Caco-2 (cell line): ENCODE results near the gene JMJD6. TPM values are rescaled to one million over a fixed set of nuclear protein-coding genes. Genes with fewer than 3 reads are reported as not detected.
"Not testable (repeated sequence)": the region's sequence is repeated elsewhere in the genome, so short reads cannot be mapped to it uniquely, and the experiment has no call there.

ENCODE experiments used
- BruUV-seq: library from RNA; stranded (reverse); fragments of 400-500 nt; replicated peaks from 2 replicates; lab custom pipeline; 2021; lab: Mats Ljungman, UMichigan
- CTCF ChIA-PET: fragments of 300-600 bp; sonication (Branson Sonifier 250); formaldehyde crosslinking; loops from one replicate; lab custom pipeline; 2022; ENCODE audit warnings: antibody characterized with exemption; lab: Charles Lee
- POLR2A ChIA-PET: fragments of 300-600 bp; sonication (Branson Sonifier 250); formaldehyde crosslinking; loops from one replicate; lab custom pipeline; 2022; ENCODE audit warnings: antibody characterized with exemption; lab: Charles Lee
- DNase-seq, 2 experiments: peaks; one replicate each; pipeline versions ENCODE4 v3.0.0 to v3.0.0-alpha.2; 2020 to 2022
- H3K27me3 ChIP-seq: replicated peaks from 2 replicates; pipeline ENCODE4 v1.6.0; 2011; ENCODE audit warnings: low read length; ENCODE audit not compliant: control insufficient read depth, insufficient read depth
- H3K36me3 ChIP-seq: 2 replicates; pipeline ENCODE4 v1.5.1; 2011; ENCODE audit warnings: low read length; ENCODE audit not compliant: control insufficient read depth, insufficient read depth
- H3K4me1 ChIP-seq: fragments of 250-450 bp; sonication (Bioruptor Pico); 2 replicates; pipeline ENCODE4 v1.5.1; 2020; ENCODE audit warnings: mild to moderate bottlenecking
- H3K4me3 ChIP-seq: 2 replicates; pipeline ENCODE4 v1.5.1; 2011; ENCODE audit warnings: low read depth, mild to moderate bottlenecking, control low read depth, low read length
- H3K9me3 ChIP-seq: fragments of 250-450 bp; sonication (Bioruptor Pico); 2 replicates; pipeline ENCODE4 v1.5.1; 2020; ENCODE audit warnings: mild to moderate bottlenecking, moderate library complexity
- H3K27ac Mint-ChIP-seq: one replicate; pipeline ENCODE4 v1.8.0; 2022; ENCODE audit warnings: mixed read lengths; ENCODE audit not compliant: unreplicated experiment
- H3K27me3 Mint-ChIP-seq: one replicate; pipeline ENCODE4 v1.8.0; 2022; ENCODE audit warnings: mixed read lengths; ENCODE audit not compliant: insufficient read depth, unreplicated experiment
- H3K36me3 Mint-ChIP-seq: one replicate; pipeline ENCODE4 v1.8.0; 2022; ENCODE audit warnings: mild to moderate bottlenecking, mixed read lengths; ENCODE audit not compliant: insufficient read depth, unreplicated experiment
- H3K4me1 Mint-ChIP-seq: one replicate; pipeline ENCODE4 v1.8.0; 2022; ENCODE audit warnings: low read depth, mixed read lengths; ENCODE audit not compliant: unreplicated experiment
- H3K4me3 Mint-ChIP-seq: one replicate; pipeline ENCODE4 v1.8.0; 2022; ENCODE audit warnings: mild to moderate bottlenecking, moderate library complexity, mixed read lengths; ENCODE audit not compliant: unreplicated experiment
- H3K9me3 Mint-ChIP-seq: one replicate; pipeline ENCODE4 v1.8.0; 2022; ENCODE audit warnings: mixed read lengths; ENCODE audit not compliant: unreplicated experiment
- intact Hi-C: fragments of 100-400 bp; cut with micrococcal nuclease; formaldehyde crosslinking; loops from one replicate; pipeline ENCODE4 v1.10.0; 2022; ENCODE audit not compliant: unreplicated experiment
- total RNA-seq: library from RNA; stranded (reverse); gene quantifications from 2 replicates; pipeline ENCODE4 v1.2.3, GENCODE V29; 2022
- TF ChIP-seq, protein P1 (sequence below), 2 experiments: fragments of 200-600 bp in 1 of 2; IDR thresholded peaks; 1 replicate in 1 of 2; 2 replicates in 1 of 2; pipeline versions ENCODE4 v1.5.1 to v1.8.0; 2011 to 2022; ENCODE audit warnings: antibody characterized with exemption in 1 of 2, control low read depth in 1 of 2, inconsistent platforms in 1 of 2, low read depth in 1 of 2, low read length in 1 of 2, mild to moderate bottlenecking in 1 of 2, moderate library complexity in 1 of 2; ENCODE audit not compliant: insufficient read depth in 1 of 2, severe bottlenecking in 1 of 2, unreplicated experiment in 1 of 2

Gene JMJD6
- total RNA-seq, 1 experiment from 2014 or later = 37.4 TPM

- intact Hi-C loops = loop anchor here (1.0 kb wide), 1 partner anchor 342 kb away; no protein-coding TSS in a partner anchor
These were observed 701 bp downstream of the JMJD6 start for GRCh38 chr17:76725580-76726230.

GRCh38 chr17:76723812-76724211 is 2.6 kb downstream of the JMJD6 start:
- no peak overlapping the region for H3K27ac Mint-ChIP-seq
- no TSS peak for BruUV-seq
- Histone ChIP-seq H3K4me1 (peaks cover 7% of the 10 kb centered on the region; the same call in 1 of the 2 replicates), H3K36me3 (peaks cover 3% of the 10 kb centered on the region), H3K9me3 (no peaks in the 10 kb centered on the region), H3K4me3 (no peak overlapping the region), H3K27me3 (no peaks in the 10 kb centered on the region)
- no peaks in the 10 kb centered on the region for H3K4me1 Mint-ChIP-seq
- intact Hi-C loops = no loop called here
- ChIA-PET POLR2A (no interaction called here), CTCF (no interaction called here)
- H3K36me3 Mint-ChIP-seq = peaks cover 92% of the 10 kb centered on the region
- no peak overlapping the region for H3K4me3 Mint-ChIP-seq
- TF ChIP-seq, protein P1, sequence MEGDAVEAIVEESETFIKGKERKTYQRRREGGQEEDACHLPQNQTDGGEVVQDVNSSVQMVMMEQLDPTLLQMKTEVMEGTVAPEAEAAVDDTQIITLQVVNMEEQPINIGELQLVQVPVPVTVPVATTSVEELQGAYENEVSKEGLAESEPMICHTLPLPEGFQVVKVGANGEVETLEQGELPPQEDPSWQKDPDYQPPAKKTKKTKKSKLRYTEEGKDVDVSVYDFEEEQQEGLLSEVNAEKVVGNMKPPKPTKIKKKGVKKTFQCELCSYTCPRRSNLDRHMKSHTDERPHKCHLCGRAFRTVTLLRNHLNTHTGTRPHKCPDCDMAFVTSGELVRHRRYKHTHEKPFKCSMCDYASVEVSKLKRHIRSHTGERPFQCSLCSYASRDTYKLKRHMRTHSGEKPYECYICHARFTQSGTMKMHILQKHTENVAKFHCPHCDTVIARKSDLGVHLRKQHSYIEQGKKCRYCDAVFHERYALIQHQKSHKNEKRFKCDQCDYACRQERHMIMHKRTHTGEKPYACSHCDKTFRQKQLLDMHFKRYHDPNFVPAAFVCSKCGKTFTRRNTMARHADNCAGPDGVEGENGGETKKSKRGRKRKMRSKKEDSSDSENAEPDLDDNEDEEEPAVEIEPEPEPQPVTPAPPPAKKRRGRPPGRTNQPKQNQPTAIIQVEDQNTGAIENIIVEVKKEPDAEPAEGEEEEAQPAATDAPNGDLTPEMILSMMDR (IDR thresholded peaks at IDR 0.05; ENCODE audit: insufficient read depth in 1 of 2, low read depth in 1 of 2, low read length in 1 of 2, severe bottlenecking in 1 of 2, unreplicated experiment in 1 of 2) = no peak
- DNase-seq = no peak
- H3K9me3 Mint-ChIP-seq = no peaks in the 10 kb centered on the region
- H3K27me3 Mint-ChIP-seq = no peaks in the 10 kb centered on the region

More at GRCh38 chr17:76725580-76726230, 701 bp downstream of the JMJD6 start:
- ChIA-PET POLR2A (no interaction called here), CTCF (interaction anchor here (0.6 to 1.0 kb wide), 2 partner anchors 44 to 372 kb away, joined by 3 to 4 read pairs; no protein-coding TSS in a partner anchor)
- Mint-ChIP-seq H3K4me1 (no peaks in the 10 kb centered on the region), H3K4me3 (peak overlapping the region; percentile 90), H3K27ac (peak overlapping the region; percentile 84), H3K27me3 (no peaks in the 10 kb centered on the region), H3K36me3 (peaks cover 92% of the 10 kb centered on the region), H3K9me3 (no peaks in the 10 kb centered on the region)
- peak; percentile 74 to 79 for DNase-seq
- H3K9me3 ChIP-seq = no peaks in the 10 kb centered on the region
- H3K36me3 ChIP-seq = peaks cover 3% of the 10 kb centered on the region
- H3K4me3 ChIP-seq = peak overlapping the region; percentile 85
- H3K4me1 ChIP-seq = peaks cover 7% of the 10 kb centered on the region; the same call in 1 of the 2 replicates
- no peaks in the 10 kb centered on the region for H3K27me3 ChIP-seq
- TF ChIP-seq, protein P1 (IDR thresholded peaks at IDR 0.05; ENCODE audit: insufficient read depth in 1 of 2, low read depth in 1 of 2, low read length in 1 of 2, severe bottlenecking in 1 of 2, unreplicated experiment in 1 of 2) = no peak
- BruUV-seq = no TSS peak

DNA sequence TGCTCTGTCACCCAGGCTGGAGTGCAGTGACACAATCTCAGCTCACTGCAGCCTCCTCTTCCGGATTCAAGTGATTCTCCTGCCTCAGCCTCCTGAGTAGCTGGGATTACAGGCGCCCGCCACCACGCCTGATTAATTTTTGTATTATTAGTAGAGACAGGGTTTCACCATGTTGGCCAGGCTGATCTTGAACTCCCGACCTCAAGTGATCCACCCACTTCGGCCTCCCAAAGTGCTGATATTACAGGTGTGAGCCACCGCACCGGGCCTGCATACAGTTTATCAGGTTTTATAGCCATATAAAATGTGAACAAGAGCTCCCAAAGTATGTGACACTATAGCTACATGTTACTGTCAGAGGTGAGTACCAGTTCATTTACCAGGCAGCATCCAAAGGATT is 3.4 kb downstream of the JMJD6 start:
- H3K4me1 ChIP-seq, intact Hi-C loops, H3K36me3 ChIP-seq, H3K4me3 Mint-ChIP-seq, H3K27me3 ChIP-seq, BruUV-seq, H3K27me3 Mint-ChIP-seq, POLR2A ChIA-PET, H3K9me3 Mint-ChIP-seq, H3K9me3 ChIP-seq, H3K4me1 Mint-ChIP-seq, H3K4me3 ChIP-seq, DNase-seq, H3K27ac Mint-ChIP-seq, CTCF ChIA-PET: not testable (repeated sequence)
- peaks cover 98% of the 10 kb centered on the region for H3K36me3 Mint-ChIP-seq
